Measurements from ENCODE around the gene DDN.

DNA sequence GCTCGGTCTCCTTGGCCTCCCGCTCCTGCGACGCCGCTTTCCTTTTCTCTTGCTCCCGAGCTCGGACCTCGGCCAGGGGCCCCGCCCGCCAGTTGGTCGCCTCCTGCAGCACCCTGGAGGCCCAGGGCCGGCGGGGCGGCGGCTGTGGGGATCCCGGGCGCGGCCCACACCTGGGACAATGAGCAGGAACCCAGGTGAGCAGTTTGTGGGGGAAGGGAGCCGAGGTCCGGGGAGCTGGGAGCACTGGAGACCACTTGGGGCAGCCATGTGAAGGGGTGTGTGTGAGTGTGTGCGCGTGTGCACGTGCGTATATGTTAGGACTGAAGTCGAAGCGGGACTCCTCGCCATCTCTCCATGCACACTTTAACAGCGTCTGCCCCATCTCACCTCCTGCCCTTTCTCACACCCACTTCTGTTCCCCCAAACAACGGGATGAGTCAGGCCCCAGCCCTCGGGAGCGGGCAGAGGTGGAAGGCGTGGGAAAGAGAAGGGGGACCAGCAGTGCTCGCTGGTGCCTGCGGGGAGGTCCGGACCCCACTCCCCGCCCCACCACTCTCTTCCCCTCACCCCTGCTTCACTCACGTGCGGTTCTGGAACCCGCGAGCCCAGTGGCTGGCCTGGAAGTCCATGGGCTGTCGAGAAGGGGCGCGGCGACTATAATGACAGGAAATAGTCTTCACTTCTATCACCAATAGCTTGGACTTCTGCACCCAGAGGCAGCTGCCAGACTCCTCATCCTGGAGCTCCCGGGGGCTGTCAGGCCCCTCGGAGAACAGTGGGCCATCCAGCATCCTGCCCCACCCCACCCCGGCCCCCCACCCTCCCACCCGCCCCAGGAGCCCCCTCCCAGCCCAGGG is 450 bp downstream of the DDN start:
- TF ChIP-seq, protein P1, sequence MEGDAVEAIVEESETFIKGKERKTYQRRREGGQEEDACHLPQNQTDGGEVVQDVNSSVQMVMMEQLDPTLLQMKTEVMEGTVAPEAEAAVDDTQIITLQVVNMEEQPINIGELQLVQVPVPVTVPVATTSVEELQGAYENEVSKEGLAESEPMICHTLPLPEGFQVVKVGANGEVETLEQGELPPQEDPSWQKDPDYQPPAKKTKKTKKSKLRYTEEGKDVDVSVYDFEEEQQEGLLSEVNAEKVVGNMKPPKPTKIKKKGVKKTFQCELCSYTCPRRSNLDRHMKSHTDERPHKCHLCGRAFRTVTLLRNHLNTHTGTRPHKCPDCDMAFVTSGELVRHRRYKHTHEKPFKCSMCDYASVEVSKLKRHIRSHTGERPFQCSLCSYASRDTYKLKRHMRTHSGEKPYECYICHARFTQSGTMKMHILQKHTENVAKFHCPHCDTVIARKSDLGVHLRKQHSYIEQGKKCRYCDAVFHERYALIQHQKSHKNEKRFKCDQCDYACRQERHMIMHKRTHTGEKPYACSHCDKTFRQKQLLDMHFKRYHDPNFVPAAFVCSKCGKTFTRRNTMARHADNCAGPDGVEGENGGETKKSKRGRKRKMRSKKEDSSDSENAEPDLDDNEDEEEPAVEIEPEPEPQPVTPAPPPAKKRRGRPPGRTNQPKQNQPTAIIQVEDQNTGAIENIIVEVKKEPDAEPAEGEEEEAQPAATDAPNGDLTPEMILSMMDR (IDR thresholded peaks at IDR 0.05 in 4 of 5, conservative IDR thresholded peaks at IDR 0.05 in 1 of 5): no peak
- TF ChIP-seq POLR2A (IDR thresholded peaks at IDR 0.05): no peak

Data from gastrocnemius medialis (tissue), 4 donors.